Right renal pelvis (tissue), 4 donors: ENCODE measurements around the gene CUL4B. TPM values are rescaled to one million over a fixed set of nuclear protein-coding genes. Genes with fewer than 3 reads are reported as not detected.
"Not testable (repeated sequence)": the region's sequence is repeated elsewhere in the genome, so short reads cannot be mapped to it uniquely, and the experiment has no call there.

Experiments
- DNase-seq, 4 donors: peaks; one replicate each; pipeline ENCODE4 v3.0.0-alpha.2; 2013; ENCODE audit warnings: low read depth in 4 of 4, low spot score in 3 of 4, missing footprints in 1 of 4
- polyA plus RNA-seq, 4 donors: library from polyadenylated mRNA; unstranded; fragments of 120-200 nt; gene quantifications; one replicate each; pipeline ENCODE4 v1.2.1, GENCODE V29; 2013; ENCODE audit not compliant: insufficient read length in 4 of 4

CUL4B gene
- 10 to 100 TPM; 63.4 to 80.7 (median 77.6) TPM for polyA plus RNA-seq

GRCh38 chrX:120560842-120561633 is at the start of gene CUL4B:
CUL4B (minus strand) TSS chrX:120560962; CDS start chrX:120560638, 324 bp downstream.
- peak; percentile 71 to 87 (median 86) for DNase-seq

GRCh38 chrX:120604361-120604782 is 43.6 kb upstream of the CUL4B start:
- peak in 2 of 4 donors; percentile 0 to 3 for DNase-seq

- peak; percentile 58 to 78 (median 75) for DNase-seq
Measured at GRCh38 chrX:120603707-120604360, 43.1 kb upstream of the CUL4B start, which contains the start of gene MCTS1. MCTS1 (plus strand) TSS chrX:120604101; CDS start chrX:120604237, 136 bp downstream.

- DNase-seq = no peak
Measured at GRCh38 chrX:120585702-120586101, 24.9 kb upstream of the CUL4B start.

- DNase-seq = no peak
Measured at GRCh38 chrX:120575379-120576114, 14.8 kb upstream of the CUL4B start.

GRCh38 chrX:120573806-120574205 is 13.0 kb upstream of the CUL4B start:
- not testable (repeated sequence) for DNase-seq

- no peak for DNase-seq
Measured at GRCh38 chrX:120570011-120570600, 9.3 kb upstream of the CUL4B start.

- DNase-seq = no peak
Measured at GRCh38 chrX:120568609-120569008, 7.8 kb upstream of the CUL4B start.

GRCh38 chrX:120568035-120568434 is 7.3 kb upstream of the CUL4B start:
- DNase-seq = no peak

- DNase-seq = no peak
Measured at GRCh38 chrX:120566817-120567216, 6.1 kb upstream of the CUL4B start.

GRCh38 chrX:120564925-120565324 is 4.2 kb upstream of the CUL4B start:
- no peak for DNase-seq

- DNase-seq = no peak
Measured at GRCh38 chrX:120562569-120562926, 1.8 kb upstream of the CUL4B start.

- DNase-seq = no peak
Measured at GRCh38 chrX:120561634-120562568, 1.1 kb upstream of the CUL4B start.

GRCh38 chrX:120560405-120560841 is 339 bp downstream of the CUL4B start:
- peak in 1 of 4 donors; percentile 25 for DNase-seq

- no peak for DNase-seq
Measured at GRCh38 chrX:120559804-120560203, 958 bp downstream of the CUL4B start.

GRCh38 chrX:120556251-120556650 is 4.5 kb downstream of the CUL4B start:
- DNase-seq = no peak

- no peak for DNase-seq
Measured at GRCh38 chrX:120549483-120550452, 11.0 kb downstream of the CUL4B start.

GRCh38 chrX:120536061-120536460 is 24.7 kb downstream of the CUL4B start:
- no peak for DNase-seq
